Activated naive CD4-positive, alpha-beta T cell treated with anti-CD3 and anti-CD28 coated beads for 36 hours (primary cell): ENCODE measurements around the gene SGK2. TPM values are rescaled to one million over a fixed set of nuclear protein-coding genes. Genes with fewer than 3 reads are reported as not detected.
A peak's percentile ranks its signal among the peaks of the same experiment; 100 is the strongest.
"Not testable (repeated sequence)": the region's sequence is repeated elsewhere in the genome, so short reads cannot be mapped to it uniquely, and the experiment has no call there.

ENCODE experiments used
- CTCF ChIA-PET: fragments of 350-600 bp; sonication (Branson Sonifier 250); formaldehyde crosslinking; loops from one replicate; lab custom pipeline; 2021; ENCODE audit warnings: antibody characterized with exemption; lab: Charles Lee
- DNase-seq: peaks from one replicate; pipeline ENCODE4 v3.0.0-alpha.2; 2020
- H3K27ac Mint-ChIP-seq: one replicate; pipeline ENCODE4 v1.8.0; 2021; ENCODE audit warnings: mild to moderate bottlenecking, mixed read lengths
- H3K27me3 Mint-ChIP-seq: one replicate; pipeline ENCODE4 v1.8.0; 2021; ENCODE audit warnings: low read depth, mixed read lengths
- H3K36me3 Mint-ChIP-seq: one replicate; pipeline ENCODE4 v1.8.0; 2021; ENCODE audit warnings: low read depth, mixed read lengths
- H3K4me1 Mint-ChIP-seq: one replicate; pipeline ENCODE4 v1.8.0; 2021; ENCODE audit warnings: low read depth, mixed read lengths
- H3K4me3 Mint-ChIP-seq: one replicate; pipeline ENCODE4 v1.8.0; 2021; ENCODE audit warnings: mild to moderate bottlenecking, moderate library complexity, mixed read lengths
- H3K9me3 Mint-ChIP-seq: one replicate; pipeline ENCODE4 v1.8.0; 2021; ENCODE audit warnings: mixed read lengths
- intact Hi-C: fragments of 100-400 bp; cut with micrococcal nuclease; formaldehyde crosslinking; loops from one replicate; pipeline ENCODE4 v1.15.1; 2023
- total RNA-seq, 2 experiments: library from RNA; stranded (reverse); gene quantifications; one replicate each; pipeline ENCODE4 v1.2.3, GENCODE V29; 2021

Gene SGK2
- total RNA-seq, 2 experiments from 2014 or later: 0.27 to 0.60 TPM

DNA sequence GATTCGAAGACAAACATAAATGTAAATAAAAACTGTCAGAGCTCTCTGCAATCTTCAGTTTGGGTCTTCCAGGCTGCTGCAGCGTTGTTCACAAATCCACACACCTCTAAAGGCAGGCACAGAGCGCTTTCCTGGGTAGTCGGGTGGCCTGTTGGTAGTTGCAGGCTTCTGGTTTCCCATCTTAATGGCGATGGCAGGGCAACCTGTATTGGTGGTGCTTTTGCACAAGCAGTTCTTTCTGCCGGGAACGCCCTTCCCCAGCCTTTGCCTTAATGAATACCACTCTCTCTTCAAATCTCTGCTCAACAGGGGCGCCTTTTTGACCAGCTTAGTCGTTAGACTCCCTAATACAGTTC lies 31.2 kb downstream of the SGK2 start:
- CTCF ChIA-PET: interaction anchor here (0.6 to 1.4 kb wide), 2 partner anchors 21 to 104 kb away, joined by 3 read pairs; no protein-coding TSS in a partner anchor
- Mint-ChIP-seq H3K4me3 (peak overlapping the region; percentile 82), H3K36me3 (peaks cover 4% of the 10 kb centered on the region), H3K27ac (peak overlapping the region; percentile 93), H3K27me3 (no peaks in the 10 kb centered on the region), H3K4me1 (peaks cover 13% of the 10 kb centered on the region), H3K9me3 (no peaks in the 10 kb centered on the region)
- DNase-seq: peak; percentile 28
- intact Hi-C loops: loop anchor here (1.0 to 10.0 kb wide), 4 partner anchors 76 to 1975 kb away; partner anchors contain the start of genes CHD6, MYBL2 and SRSF6

- Mint-ChIP-seq H3K4me1 (peaks cover 13% of the 10 kb centered on the region), H3K27ac (peak within 1 kb of the TSS; percentile 93), H3K9me3 (no peaks in the 10 kb centered on the region), H3K36me3 (peaks cover 4% of the 10 kb centered on the region), H3K27me3 (no peaks in the 10 kb centered on the region), H3K4me3 (peak within 1 kb of the TSS; percentile 82)
- CTCF ChIA-PET: interaction anchor here (0.6 to 1.4 kb wide), 2 partner anchors 21 to 103 kb away, joined by 3 read pairs; no protein-coding TSS in a partner anchor
- intact Hi-C loops: loop anchor here (1.0 to 10.0 kb wide), 4 partner anchors 76 to 1976 kb away; partner anchors contain the start of genes CHD6, MYBL2 and SRSF6
- DNase-seq: peak; percentile 91
Measured at GRCh38 chr20:43590392-43591303, 31.8 kb downstream of the SGK2 start, which contains the start of gene IFT52. Gene IFT52, plus strand, starts transcription at chr20:43590937. Its CDS starts 3,762 bp downstream, at chr20:43594699.

GRCh38 chr20:43601960-43602359 lies 43.1 kb downstream of the SGK2 start:
- DNase-seq, H3K4me1 Mint-ChIP-seq, H3K27ac Mint-ChIP-seq, intact Hi-C loops, H3K27me3 Mint-ChIP-seq, H3K4me3 Mint-ChIP-seq, H3K9me3 Mint-ChIP-seq: not testable (repeated sequence)
- H3K36me3 Mint-ChIP-seq: peaks cover 15% of the 10 kb centered on the region
- CTCF ChIA-PET: interaction anchor here (1.1 kb wide), 1 partner anchor 35 kb away, joined by 3 read pairs; no protein-coding TSS in a partner anchor

DNA sequence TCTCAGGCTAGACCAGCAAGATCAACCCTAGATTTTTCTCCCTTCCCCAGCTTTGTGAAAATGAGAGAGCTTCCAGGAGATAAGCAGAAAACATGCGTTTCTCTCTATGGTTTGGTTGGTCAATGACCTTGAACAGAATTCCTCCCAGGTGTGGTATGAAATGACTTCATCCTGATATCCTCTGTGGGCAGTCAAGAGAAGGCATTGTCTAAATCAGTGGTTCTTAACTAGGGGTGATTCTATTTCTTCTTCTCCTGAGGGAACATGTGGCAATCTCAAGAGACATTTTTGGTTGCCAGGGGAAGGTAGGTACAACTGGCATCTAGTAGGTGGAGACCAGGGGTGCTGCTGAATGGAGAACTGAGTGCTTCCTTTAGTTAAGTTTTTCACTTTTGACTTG lies 44.3 kb downstream of the SGK2 start:
- no peaks in the 10 kb centered on the region for H3K9me3 Mint-ChIP-seq
- CTCF ChIA-PET: interaction anchor here (0.7 kb wide), 1 partner anchor 545 kb away, joined by 3 read pairs; no protein-coding TSS in a partner anchor
- no peak for DNase-seq
- intact Hi-C loops: no loop called here
- H3K27ac Mint-ChIP-seq: no peak overlapping the region
- no peaks in the 10 kb centered on the region for H3K27me3 Mint-ChIP-seq
- peaks cover 11% of the 10 kb centered on the region for H3K36me3 Mint-ChIP-seq
- no peaks in the 10 kb centered on the region for H3K4me1 Mint-ChIP-seq
- no peak overlapping the region for H3K4me3 Mint-ChIP-seq

- Mint-ChIP-seq H3K4me1 (no peaks in the 10 kb centered on the region), H3K4me3 (no peak overlapping the region), H3K36me3 (peaks cover 11% of the 10 kb centered on the region), H3K27ac (no peak overlapping the region), H3K9me3 (no peaks in the 10 kb centered on the region), H3K27me3 (no peaks in the 10 kb centered on the region)
- DNase-seq: no peak
- CTCF ChIA-PET: no interaction called here
- intact Hi-C loops: no loop called here
Measured at GRCh38 chr20:43605715-43606114, 46.9 kb downstream of the SGK2 start.

DNA sequence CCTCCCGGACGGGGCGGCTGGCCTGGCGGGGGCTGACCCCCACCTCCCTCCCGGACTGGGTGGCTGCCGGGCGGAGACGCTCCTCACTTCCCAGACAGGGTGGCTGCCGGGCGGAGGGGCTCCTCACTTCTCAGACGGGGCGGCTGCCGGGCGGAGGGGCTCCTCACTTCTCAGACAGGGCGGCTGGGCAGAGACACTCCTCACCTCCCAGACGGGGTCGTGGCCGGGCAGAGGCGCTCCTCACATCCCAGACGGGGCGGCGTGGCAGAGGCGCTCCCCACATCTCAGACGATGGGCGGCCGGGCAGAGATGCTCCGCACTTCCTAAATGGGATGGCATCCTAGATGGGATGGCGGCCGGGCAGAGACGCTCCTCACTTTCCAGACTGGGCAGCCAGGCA lies 48.5 kb downstream of the SGK2 start:
- not testable (repeated sequence) for H3K27ac Mint-ChIP-seq

GRCh38 chr20:43631598-43631997 lies 72.8 kb downstream of the SGK2 start:
- no peak for DNase-seq
- CTCF ChIA-PET: no interaction called here
- peaks cover 18% of the 10 kb centered on the region for H3K36me3 Mint-ChIP-seq

More for the DNA sequence above, 48.5 kb downstream of the SGK2 start:
- H3K36me3 Mint-ChIP-seq: peaks cover 11% of the 10 kb centered on the region
- H3K9me3 Mint-ChIP-seq, H3K27me3 Mint-ChIP-seq, intact Hi-C loops, H3K4me1 Mint-ChIP-seq, DNase-seq, H3K4me3 Mint-ChIP-seq, CTCF ChIA-PET: not testable (repeated sequence)

More at GRCh38 chr20:43631598-43631997, 72.8 kb downstream of the SGK2 start:
- intact Hi-C loops: no loop called here
- H3K27ac Mint-ChIP-seq: no peak overlapping the region
- no peaks in the 10 kb centered on the region for H3K4me1 Mint-ChIP-seq
- no peak overlapping the region for H3K4me3 Mint-ChIP-seq
- no peaks in the 10 kb centered on the region for H3K27me3 Mint-ChIP-seq
- no peaks in the 10 kb centered on the region for H3K9me3 Mint-ChIP-seq

Other genes starting within 250 kb of the SGK2 start
- 10 to 100 TPM; 76.0 to 78.2 TPM for gene SRSF6, start 101.1 kb upstream of the SGK2 start, total RNA-seq
- 1 to 10 TPM; 4.7 to 7.3 TPM for gene L3MBTL1, start 51.3 kb upstream of the SGK2 start, total RNA-seq
- 10 to 100 TPM; 14.2 to 15.8 TPM for gene IFT52, start 31.9 kb downstream of the SGK2 start, total RNA-seq
- 100 to 1,000 TPM; 102 to 106 TPM for gene MYBL2, start 108.1 kb downstream of the SGK2 start, total RNA-seq
- not detected for gene GTSF1L, start 168.0 kb downstream of the SGK2 start, total RNA-seq